GM19397 (cell line): ENCODE results near the gene ISOC2.
"Not testable (repeated sequence)": the region's sequence is repeated elsewhere in the genome, so short reads cannot be mapped to it uniquely, and the experiment has no call there.

Source experiments
- ATAC-seq: cut with Tn5 transposase; IDR thresholded peaks from one replicate; pipeline ENCODE4 v1.9.1; 2021; ENCODE audit warnings: mild to moderate bottlenecking, moderate library complexity; ENCODE audit not compliant: unreplicated experiment

ISOC2 gene

DNA sequence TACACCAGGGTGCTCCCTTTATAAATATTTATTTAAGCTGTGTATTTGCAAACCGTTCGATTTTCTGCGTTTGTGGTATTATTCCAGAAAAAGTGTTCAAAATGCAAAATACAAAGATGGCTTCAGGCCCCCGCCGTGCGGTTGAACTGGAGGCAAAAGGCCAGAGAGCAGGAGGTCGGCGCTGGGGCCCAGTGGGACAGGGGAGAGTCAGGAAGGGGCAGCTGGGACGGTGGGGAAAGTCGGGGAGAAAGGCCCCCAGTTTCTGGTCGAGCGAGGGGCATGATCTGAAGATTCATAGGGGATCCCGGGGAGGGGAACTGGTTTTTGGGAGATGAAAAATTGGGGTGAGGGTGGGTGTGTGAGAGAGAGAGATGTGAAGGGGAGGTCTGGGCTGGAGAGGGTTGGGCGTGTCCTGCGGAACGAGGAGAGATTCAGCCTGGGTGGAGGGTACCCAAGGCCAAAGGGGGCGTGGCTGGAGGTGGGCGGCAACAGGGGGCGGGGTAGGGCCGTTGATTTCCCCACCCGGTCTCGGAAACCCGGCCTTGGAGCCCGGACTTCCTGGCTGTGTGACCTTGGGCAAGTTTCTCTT is 678 bp downstream of the ISOC2 start:
- no peak for ATAC-seq

GRCh38 chr19:55459950-55460657 is 1.3 kb downstream of the ISOC2 start:
- ATAC-seq: no peak

DNA sequence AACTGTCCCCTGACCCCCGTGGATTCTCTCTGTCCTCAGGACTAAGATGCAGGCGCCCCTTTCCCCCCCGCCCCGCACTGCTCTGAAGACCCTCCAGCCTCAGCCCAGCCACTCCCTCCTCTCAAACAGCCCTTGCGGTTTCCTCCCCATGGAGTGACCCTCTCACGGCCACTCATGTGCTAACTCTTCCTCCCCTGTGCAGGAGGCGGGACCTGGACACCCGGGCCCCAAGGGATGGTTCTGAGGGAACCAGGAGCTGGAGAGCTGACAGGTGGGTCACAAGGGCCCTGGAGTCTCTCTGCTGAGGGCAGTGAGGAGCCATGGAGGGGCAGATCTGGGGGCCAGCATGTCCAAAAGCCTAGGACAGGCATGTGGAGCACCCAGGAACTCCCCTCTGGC is 1.9 kb downstream of the ISOC2 start:
- ATAC-seq: no peak

GRCh38 chr19:55457683-55458457 is 3.6 kb downstream of the ISOC2 start:
- no peak for ATAC-seq

- no peak for ATAC-seq
These were observed 5.1 kb downstream of the ISOC2 start for GRCh38 chr19:55456347-55456746.

DNA sequence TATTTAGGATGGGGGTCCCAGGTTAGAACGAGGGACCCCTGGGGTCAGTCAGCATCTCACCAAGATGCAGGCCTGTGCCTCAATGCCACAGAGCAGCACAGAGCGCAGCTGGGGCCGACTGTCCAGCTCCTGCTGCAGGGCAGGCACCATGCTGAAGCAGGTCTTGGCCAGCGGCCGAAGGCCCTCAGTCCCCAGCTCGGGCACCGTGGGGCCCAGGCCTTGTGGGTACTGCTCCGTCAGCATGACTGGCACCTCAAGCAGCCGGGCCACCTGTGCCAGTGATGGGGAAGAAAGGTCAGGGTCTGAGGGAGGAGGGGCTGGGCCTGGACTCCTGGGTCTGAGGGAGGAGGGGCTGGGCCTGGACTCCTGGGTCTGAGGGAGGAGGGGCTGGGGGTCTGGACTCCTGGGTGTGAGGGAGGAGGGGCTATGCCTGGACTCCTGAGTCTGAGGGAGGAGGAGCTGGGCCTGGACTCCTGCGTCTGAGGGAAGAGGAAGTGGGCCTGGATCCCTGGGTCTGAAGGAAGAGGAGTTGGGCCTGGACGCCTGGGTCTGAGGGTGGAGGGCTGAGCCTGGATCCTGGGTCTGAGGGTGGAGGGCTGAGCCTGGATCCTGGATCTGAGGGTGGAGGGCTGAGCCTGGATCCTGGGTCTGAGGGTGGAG is 5.7 kb downstream of the ISOC2 start:
- ATAC-seq: no peak

DNA sequence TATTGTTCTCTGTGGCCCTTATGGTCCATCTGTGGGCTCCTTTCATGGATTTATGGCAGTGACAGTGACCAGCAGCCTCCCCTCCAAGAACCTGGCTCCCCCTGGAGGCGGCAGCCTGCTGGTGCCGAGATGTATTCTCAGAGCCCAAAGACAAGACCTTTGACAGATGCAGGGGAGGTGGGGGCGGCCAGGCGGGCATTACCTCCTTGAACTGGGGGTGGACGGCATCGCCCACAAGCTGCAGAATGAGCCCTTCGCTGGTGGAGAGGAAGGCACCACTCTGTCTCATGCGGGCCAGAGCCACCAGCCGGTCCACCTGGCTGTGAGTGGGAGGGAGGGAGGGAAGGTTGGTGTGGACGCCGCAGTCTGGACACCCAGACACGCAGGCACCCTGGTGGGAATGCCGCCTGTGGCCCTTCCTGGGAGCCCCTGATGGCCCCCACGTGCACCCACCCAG is 6.6 kb downstream of the ISOC2 start:
- ATAC-seq: no peak

DNA sequence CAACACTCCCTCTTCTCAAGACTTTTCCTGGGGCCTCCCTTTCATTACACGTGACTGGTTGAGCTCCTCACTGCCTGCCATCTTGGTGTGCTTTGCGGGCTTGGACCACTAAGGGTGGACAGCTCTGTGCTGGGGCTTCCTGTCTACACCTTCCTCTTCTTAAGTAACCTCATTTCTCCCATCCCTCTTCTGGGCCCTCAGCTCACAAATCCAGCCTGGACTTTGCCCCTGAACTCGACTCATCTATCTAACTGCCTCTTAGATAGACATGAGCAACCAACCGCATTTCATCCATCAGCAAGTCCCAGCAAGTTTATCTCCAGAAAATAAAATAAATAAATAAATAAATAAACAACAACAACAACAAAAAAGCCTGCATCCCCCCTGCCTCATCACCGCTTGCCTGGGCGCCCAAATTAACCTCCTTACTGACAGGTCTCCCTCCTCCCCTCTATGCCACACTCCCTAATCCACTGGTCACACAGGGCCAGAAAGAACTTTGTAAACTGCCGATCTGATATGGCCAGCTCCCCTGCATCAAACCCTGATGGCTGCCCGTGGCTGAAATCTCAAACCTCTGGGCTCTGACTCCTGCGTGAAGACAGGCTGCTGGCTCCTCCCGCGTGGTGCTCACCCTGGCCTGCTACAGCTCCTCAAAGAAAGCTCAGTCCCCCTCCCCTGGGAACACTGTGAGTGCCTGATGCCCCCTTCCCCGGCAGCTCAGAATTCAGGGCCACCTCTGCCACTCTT is 7.8 kb downstream of the ISOC2 start:
- no peak for ATAC-seq

GRCh38 chr19:55452749-55453346 is 8.6 kb downstream of the ISOC2 start:
- ATAC-seq: no peak

DNA sequence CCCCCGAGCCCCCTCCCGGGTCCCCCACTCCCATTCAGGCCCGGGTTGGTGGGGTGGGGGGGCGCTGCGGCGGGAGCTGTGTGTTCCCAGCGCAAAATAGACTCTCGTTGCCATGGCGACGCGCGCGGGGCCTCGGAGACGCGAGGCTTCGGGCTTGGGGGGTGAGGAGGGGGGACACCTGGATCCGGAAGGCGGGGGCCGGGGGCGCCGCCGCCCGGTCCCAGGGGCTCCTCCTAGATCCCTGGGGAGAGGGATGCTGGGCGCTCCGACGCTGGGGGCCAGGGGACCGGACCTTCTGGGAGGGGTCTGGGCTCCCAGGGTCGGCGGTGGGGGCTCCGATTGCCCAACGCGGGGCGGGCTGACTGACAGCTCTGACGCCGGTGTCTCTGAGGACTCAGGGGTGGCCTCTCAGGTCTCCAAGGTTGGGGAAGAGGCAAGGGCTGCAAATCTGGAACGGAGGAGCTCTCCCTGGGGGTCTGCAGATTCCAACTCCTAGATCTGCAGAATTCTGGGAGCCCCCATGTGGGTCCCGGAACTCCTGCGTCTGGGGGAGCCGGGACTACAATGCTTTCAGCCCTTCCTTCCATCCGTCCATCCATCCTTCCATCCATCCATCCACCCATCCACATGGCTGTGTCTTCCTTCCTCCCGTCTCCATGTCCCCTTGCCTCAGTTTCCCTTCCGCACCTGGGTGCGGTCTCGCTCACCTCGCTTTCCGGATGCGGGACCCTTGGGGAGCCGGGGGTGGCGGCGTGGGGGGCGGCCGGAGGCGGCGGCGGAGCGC is 9.3 kb downstream of the ISOC2 start:
- no peak for ATAC-seq

DNA sequence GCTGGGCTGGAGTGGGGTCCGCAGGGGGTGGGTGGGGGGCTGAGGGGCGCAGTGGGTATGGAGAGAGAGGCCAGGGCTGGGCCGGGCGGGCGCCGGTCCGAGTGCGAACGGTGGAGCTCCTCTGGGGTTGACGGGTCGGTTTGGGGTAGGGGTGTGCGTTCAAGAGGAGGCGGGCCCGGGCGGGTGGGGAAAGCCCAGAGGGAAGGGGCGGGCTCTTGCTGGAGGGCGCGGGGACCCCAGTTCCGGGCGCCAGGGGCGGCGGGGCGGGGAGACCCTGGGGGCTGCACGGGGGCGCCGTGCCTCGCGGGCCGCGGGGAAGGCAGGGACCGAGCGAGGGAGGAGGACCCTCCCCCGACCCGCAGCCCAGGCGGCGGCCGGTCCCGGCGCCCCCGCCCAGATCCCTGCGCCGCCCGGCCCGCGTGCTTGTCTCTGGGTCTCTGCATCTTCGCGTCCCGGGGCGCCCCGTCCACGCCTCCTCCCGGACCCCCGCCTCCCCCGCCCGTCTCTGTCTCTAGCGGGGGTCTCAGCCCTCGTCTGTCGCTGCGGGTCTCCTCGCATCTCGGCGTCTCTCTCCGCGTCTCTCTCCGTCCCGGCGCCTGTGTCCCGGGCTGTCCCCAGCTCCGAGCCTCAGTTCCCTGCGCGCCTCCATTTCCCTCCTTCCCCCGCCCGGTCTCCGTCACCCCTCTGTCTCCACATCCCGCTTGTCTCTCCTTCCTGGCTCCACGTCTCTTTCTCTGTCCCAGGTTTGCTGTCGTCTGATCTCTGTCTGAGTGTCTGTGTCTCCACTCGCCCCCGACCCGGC is 10.1 kb downstream of the ISOC2 start:
- no peak for ATAC-seq

- ATAC-seq: no peak
These were observed 12.0 kb downstream of the ISOC2 start for GRCh38 chr19:55449469-55449868.

- ATAC-seq: not testable (repeated sequence)
These were observed 13.3 kb downstream of the ISOC2 start for GRCh38 chr19:55448175-55448490.

DNA sequence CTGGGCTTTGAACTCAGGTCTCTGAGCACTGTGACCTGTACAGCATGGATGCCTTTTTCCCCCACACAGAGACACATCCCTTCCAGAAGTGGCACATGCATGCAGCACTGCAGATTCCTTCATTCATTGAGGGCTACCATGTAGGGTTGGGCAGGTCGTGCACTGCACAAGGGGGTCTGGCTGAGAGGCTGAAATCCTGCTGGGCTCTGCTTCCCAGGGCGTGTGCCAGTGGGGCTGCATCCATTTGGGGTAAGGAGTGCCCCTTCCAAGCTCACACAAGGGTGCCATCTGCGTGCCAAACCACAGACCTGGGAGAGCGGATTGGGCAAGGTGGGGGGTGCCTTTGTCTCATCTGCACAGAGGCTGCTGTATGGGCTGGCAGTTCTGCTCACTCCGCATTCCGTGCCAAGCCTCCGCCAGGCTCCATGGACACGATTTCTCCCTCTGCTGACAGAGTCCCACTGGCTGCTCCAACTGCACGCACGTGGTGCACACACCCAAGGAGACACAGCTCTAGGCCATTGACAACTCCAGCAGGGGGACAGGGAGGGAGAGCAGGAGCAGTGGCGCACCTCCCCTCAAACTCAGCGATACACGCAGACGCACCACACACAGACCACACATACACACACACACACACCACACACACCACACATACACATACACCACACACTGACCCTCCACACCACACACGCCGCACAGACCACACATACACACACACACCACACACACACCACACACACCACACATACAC is 13.8 kb downstream of the ISOC2 start:
- no peak for ATAC-seq

DNA sequence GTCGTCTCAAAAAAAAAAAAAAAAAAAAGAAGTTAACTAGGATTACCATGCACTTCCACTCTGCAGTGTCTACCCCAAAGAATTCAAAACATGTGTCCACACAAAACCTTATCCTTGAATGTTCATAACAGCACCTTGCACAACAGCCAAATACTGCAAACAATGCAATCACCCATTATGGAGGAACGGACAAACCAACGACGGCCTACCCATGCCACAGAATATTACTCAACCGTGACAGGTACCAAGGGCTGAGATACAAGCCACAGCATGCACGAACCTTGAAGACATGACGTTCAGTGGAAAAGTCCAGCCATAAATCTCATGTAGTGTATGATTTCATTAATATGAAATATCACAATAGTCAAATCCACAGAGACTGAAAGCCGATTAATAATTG is 15.4 kb downstream of the ISOC2 start:
- ATAC-seq: no peak

GRCh38 chr19:55444646-55445045 is 16.8 kb downstream of the ISOC2 start:
- ATAC-seq: no peak

GRCh38 chr19:55443824-55444480 is 17.5 kb downstream of the ISOC2 start:
- no peak for ATAC-seq
